Activated naive CD8-positive, alpha-beta T cell treated with anti-CD3 and anti-CD28 coated beads, Interleukin-2, amount 50 U/mL, for 16 hours (primary cell): Measurements from ENCODE around the gene TESK2.
"Not testable (repeated sequence)": the region's sequence is repeated elsewhere in the genome, so short reads cannot be mapped to it uniquely, and the experiment has no call there.

Experiments used
- DNase-seq: peaks from one replicate; pipeline ENCODE4 v3.0.0-alpha.2; 2020; ENCODE audit warnings: low read depth, low spot score

The TESK2 gene

GRCh38 chr1:45378184-45378583 is 112.8 kb downstream of the TESK2 start:
- no peak for DNase-seq

GRCh38 chr1:45375104-45376090 is 115.6 kb downstream of the TESK2 start:
- DNase-seq = no peak

- DNase-seq = no peak
These were observed 117.4 kb downstream of the TESK2 start for GRCh38 chr1:45373573-45373972.

- DNase-seq = no peak
These were observed 120.4 kb downstream of the TESK2 start for GRCh38 chr1:45370575-45370974.

- no peak for DNase-seq
These were observed 125.9 kb downstream of the TESK2 start for GRCh38 chr1:45365051-45365450.

- DNase-seq = no peak
These were observed 126.7 kb downstream of the TESK2 start for GRCh38 chr1:45364294-45364693.

- DNase-seq = not testable (repeated sequence)
These were observed 130.0 kb downstream of the TESK2 start for GRCh38 chr1:45360981-45361380.

GRCh38 chr1:45359882-45360513 is 131.0 kb downstream of the TESK2 start:
- DNase-seq = peak; percentile 21

- no peak for DNase-seq
These were observed 134.8 kb downstream of the TESK2 start for GRCh38 chr1:45356186-45356585.

- no peak for DNase-seq
These were observed 135.3 kb downstream of the TESK2 start for GRCh38 chr1:45355683-45356082.

GRCh38 chr1:45354838-45355237 is 136.1 kb downstream of the TESK2 start:
- DNase-seq = no peak

GRCh38 chr1:45353685-45354084 is 137.3 kb downstream of the TESK2 start:
- no peak for DNase-seq

- DNase-seq = no peak
These were observed 139.5 kb downstream of the TESK2 start for GRCh38 chr1:45351508-45351907.

GRCh38 chr1:45348966-45349677 is 141.8 kb downstream of the TESK2 start:
- DNase-seq = no peak

- no peak for DNase-seq
These were observed 142.4 kb downstream of the TESK2 start for GRCh38 chr1:45348609-45348965.

GRCh38 chr1:45348020-45348419 is 142.9 kb downstream of the TESK2 start:
- no peak for DNase-seq

GRCh38 chr1:45346473-45346872 is 144.5 kb downstream of the TESK2 start:
- no peak for DNase-seq

GRCh38 chr1:45345014-45345413 is 145.9 kb downstream of the TESK2 start:
- DNase-seq = no peak

- no peak for DNase-seq
These were observed 146.5 kb downstream of the TESK2 start for GRCh38 chr1:45344499-45344898.

GRCh38 chr1:45340816-45341466 is 150.0 kb downstream of the TESK2 start:
- DNase-seq = no peak

GRCh38 chr1:45339789-45340558 is 151.0 kb downstream of the TESK2 start, which contains the start of the genes MUTYH and TOE1:
TSS of gene MUTYH (minus strand) at chr1:45340440. CDS start at chr1:45334505, 5,935 bp downstream.
TSS of gene TOE1 (plus strand) at chr1:45340170. CDS start at chr1:45340253, 83 bp downstream.
- DNase-seq = peak; percentile 82
